HG03025 (cell line): ENCODE data around the gene WDFY3.

Experiments used
- ATAC-seq: cut with Tn5 transposase; IDR thresholded peaks from one replicate; pipeline ENCODE4 v1.9.1; 2021; ENCODE audit warnings: mild to moderate bottlenecking, moderate library complexity; ENCODE audit not compliant: unreplicated experiment, low FRiP score

Gene WDFY3

DNA sequence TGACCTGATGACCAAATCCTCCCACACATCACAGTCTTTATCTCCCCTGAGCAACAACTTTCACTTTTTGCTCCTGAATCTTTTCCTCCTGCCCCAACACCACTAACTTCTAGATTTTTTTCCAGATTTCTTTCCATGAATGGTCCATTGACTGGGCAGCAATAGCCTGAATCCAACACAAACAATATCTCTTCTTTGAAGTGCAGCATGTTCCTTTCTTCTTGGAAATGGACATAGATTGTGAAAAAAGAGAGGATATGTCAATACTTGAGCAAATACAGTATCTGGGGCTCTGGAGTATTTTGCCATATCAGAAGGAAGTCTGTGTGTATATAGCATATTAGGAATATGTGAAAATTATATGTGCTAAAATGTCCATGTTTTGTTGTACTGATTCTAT is 328.4 kb downstream of the WDFY3 start:
- no peak for ATAC-seq

DNA sequence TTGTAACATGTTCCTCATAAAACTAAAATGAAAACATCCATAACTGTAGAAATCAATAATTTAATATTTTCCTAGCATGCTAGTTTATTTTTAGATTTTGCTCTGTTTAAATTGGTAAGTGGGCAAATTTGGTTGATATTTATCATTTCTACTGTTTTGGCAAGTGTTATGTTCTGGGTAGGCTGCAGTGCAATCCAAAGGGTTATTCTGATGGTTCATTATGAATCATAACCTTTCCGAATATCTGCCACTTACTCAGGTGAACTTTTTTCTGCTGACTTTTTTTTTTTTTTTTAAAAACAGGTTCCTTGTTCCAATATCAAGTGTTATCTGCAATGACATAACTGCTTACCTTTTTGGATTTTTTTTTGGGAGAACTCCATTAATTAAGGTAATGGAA is 331.5 kb downstream of the WDFY3 start:
- ATAC-seq: no peak

DNA sequence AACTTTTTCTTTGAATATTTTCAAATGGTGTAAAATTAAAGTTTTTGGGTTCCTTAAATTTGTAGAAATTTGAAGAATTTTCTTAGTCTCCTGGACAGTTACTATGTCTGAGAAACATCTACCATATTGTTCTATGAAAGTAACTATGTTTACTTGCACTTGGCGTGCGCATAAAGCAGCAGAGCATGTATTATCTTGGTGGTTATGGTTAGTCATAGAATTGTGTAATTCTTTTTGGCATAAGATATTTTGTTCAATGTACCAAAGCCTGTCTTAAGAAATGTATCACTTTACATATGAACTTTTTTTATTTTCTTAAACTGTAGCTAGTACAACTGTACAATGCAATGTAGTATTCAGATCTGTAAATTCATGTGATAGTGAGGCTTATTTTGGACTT is 334.4 kb downstream of the WDFY3 start:
- no peak for ATAC-seq

DNA sequence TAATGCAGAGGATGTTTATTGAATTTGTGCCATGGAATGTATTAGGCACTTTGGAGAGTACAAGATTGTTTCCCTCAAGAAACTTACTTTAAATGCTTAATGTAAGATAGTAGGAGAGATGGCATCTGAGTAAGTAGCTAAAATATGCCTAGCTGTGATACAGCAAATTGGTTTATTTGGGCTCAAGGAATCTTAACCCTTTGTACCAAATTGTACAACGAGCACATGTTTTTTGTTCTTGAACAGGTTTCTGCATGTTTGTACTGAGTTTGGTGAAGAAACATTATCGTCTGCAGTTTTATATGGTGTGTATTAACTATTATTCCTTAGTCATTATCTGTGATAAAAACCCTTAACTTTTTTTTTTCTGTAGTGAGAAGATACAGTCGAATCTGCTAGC is 334.9 kb downstream of the WDFY3 start:
- ATAC-seq: no peak

DNA sequence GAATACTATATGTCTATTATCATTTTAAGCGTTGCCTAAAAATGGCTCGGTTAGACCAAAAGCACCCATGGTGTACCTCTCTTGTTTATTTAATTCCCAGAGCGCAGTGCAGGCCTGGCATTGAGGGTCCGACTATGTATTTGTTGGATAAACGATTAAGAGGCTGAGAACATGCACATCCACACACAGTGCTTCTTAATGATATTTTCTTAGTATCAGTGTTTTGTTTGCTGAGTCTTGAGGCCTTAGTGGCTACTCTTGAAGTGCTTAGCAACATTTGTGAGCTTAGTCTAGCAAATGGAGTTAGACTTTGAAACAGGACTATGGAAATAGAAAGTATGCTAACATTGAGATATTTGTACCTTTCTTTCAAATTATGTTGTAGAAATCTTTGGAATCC is 339.8 kb downstream of the WDFY3 start:
- ATAC-seq: no peak

DNA sequence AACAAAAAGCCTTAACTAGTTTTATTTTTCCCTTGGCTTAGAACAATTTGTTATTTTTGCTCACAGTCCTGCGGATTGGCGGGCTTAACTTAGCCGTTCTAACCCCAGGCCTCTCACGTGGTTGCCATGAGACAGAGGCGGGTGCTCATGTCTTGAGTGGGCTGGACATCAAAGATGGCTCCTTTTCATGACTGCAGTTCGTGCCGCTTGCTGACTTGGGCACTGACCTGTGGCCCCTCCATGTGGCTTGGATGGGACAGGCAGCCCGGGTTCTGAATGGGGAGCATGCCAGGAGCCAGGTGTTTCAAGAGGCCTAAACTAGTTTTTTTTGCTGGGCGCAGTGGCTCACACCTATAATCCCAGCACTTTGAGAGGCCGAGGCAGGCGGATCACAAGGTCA is 342.8 kb downstream of the WDFY3 start:
- no peak for ATAC-seq

DNA sequence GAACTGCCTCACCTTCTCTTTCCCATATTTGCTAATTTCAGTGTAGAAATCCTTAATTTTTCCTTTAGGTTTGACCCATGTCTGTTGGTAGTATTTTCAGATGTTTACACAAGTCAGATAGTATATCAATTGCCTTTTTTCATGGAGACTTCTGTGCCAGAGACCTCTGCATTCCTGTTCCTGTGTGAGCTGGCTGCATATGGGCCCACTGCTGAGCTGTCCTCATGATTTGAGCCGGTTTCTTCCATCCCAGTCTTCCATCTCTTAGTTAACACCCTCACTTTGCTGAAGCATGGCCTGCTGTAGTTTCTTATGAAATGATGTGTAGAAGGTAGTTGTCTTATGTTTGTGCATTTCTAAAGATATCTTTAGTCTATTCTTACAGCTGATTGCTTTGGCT is 343.5 kb downstream of the WDFY3 start:
- no peak for ATAC-seq
